Smooth muscle cell of the brain vasculature (primary cell): ENCODE data around the gene SERPINA9.
"Not testable (repeated sequence)": the region's sequence is repeated elsewhere in the genome, so short reads cannot be mapped to it uniquely, and the experiment has no call there.

Source experiments
- DNase-seq: peaks from one replicate; pipeline ENCODE4 v3.0.0-alpha.2; 2012; ENCODE audit warnings: low read depth, low spot score

Gene SERPINA9

GRCh38 chr14:94424371-94424770, 51.6 kb downstream of the SERPINA9 start:
- no peak for DNase-seq

- peak; percentile 65 for DNase-seq
Measured at GRCh38 chr14:94423453-94424056, 52.4 kb downstream of the SERPINA9 start.

- no peak for DNase-seq
Measured at GRCh38 chr14:94421316-94421715, 54.7 kb downstream of the SERPINA9 start.

DNA sequence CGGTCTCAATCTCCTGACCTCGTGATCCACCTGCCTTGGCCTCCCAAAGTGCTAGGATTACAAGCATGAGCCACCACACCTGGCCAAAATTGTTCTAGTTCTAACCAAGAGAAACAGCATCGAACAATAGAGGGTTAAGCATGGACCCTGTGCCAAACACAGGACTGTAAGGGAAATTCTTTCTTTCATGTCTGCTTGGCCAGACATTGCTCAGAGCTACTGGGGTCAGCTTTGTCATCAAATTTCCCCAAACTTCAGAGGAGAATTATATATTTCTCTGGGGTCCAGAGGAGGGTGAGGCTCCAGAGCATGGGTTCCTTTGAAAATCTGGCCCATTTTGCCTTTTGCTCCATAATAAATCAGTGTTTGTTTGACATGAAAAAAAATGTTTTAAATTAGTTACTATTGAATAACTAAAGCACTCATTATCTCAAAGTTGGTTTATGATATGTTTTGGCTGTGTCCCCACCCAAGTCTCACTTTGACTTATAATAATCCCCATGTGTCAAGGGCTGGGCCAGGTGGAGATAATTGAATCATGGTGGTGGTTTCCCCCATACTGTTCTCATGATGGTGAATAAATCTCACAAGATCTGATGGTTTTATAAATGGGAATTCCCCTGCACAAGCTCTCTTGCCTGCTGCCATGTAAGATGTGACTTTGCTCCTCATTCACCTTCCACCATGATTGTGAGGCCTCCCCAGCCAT, 58.3 kb downstream of the SERPINA9 start:
- not testable (repeated sequence) for DNase-seq
